Measurements from ENCODE around the gene TMEM80. TPM values are rescaled to one million over a fixed set of nuclear protein-coding genes. Genes with fewer than 3 reads are reported as not detected.
"Not testable (repeated sequence)": the region's sequence is repeated elsewhere in the genome, so short reads cannot be mapped to it uniquely, and the experiment has no call there.

The TMEM80 gene
- total RNA-seq, 1 donor, result 8.3 TPM

DNA sequence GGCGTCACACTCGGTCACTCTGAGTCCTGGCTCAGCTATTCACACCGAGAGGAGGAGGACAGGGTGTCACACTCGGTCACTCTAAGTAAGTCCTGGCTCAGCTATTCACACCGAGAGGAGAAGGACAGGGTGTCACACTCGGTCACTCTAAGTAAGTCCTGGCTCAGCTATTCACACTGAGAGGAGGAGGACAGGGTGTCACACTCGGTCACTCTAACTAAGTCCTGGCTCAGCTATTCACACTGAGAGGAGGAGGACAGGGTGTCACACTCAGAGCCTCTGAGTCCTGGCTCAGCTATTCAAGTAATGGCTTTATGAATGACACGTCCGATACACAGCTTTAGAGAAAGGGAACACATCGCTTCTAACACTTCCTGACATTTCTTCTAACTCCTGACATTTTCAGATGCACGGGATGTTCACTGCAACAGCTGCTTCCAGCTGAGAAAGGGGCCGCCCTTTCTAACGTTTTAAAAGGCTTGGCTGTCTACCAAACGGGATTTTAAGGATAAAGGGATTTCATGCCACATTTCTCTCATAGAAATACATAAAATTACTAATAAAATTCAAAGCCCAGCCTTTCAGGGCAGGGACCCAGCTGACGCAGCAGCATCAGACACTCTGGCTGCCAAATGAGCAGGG is 30.4 kb upstream of the TMEM80 start:
- Histone ChIP-seq H3K9me3 (ENCODE audit: low read depth, low read length) (no peaks in the 10 kb centered on the region), H3K4me3 (ENCODE audit: low read length) (no peak overlapping the region), H3K4me1 (ENCODE audit: insufficient read depth, low read length) (no peaks in the 10 kb centered on the region), H3K27me3 (ENCODE audit: insufficient read depth, low read length) (no peaks in the 10 kb centered on the region)

DNA sequence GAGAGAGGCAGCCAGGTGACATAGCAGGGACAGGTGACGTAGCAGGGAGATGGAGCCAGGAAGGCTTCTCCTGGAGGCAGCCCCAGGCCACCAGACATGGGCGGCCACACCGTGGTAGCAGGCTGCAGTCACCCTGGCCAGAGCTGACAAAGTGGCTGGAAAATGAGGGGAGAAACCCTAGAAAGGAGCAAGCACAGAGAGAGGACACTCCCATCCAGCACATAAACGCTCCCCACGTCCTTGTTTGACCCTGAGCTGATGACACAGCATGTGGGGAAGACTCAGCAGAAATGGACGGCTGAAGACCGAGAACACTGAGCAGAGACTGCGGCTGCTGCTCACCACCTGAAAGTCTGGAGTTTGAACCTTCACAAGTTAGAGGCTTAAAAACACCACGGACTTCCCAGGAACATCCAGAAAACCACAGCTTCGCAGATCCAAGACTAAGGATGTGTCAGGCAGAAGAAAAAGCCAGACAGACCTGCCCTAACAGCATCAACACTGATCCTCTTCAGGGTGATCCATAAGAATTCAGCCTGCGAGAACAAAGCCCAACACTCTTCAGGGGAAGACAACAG is 29.8 kb upstream of the TMEM80 start:
- no peaks in the 10 kb centered on the region for H3K9me3 ChIP-seq (ENCODE audit: low read depth, low read length)
- no peaks in the 10 kb centered on the region for H3K27me3 ChIP-seq (ENCODE audit: insufficient read depth, low read length)
- H3K4me1 ChIP-seq (ENCODE audit: insufficient read depth, low read length), result no peaks in the 10 kb centered on the region
- H3K4me3 ChIP-seq (ENCODE audit: low read length), result no peak overlapping the region

DNA sequence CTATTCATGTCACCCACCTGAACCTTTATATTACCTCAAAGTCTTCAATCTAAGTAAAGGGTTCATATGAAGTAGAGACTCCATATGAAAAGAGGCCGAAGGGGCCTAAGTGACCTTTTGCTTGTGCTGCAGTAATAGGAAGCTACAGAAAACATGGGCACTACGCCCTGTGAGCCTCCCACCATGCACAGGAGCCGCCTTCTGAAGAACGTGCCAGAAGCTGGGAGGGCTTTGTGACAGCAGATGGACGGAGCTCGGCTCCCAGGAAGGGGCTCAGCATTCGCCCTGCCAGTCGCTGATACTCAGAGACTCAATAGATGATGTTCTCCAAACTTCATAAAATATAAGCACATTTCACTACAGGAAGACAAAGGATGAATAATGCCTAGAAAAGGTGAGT is 21.8 kb upstream of the TMEM80 start:
- no peaks in the 10 kb centered on the region for H3K27me3 ChIP-seq (ENCODE audit: insufficient read depth, low read length)
- no peak overlapping the region for H3K4me3 ChIP-seq (ENCODE audit: low read length)
- H3K9me3 ChIP-seq (ENCODE audit: low read depth, low read length), result no peaks in the 10 kb centered on the region
- H3K4me1 ChIP-seq (ENCODE audit: insufficient read depth, low read length), result no peaks in the 10 kb centered on the region

DNA sequence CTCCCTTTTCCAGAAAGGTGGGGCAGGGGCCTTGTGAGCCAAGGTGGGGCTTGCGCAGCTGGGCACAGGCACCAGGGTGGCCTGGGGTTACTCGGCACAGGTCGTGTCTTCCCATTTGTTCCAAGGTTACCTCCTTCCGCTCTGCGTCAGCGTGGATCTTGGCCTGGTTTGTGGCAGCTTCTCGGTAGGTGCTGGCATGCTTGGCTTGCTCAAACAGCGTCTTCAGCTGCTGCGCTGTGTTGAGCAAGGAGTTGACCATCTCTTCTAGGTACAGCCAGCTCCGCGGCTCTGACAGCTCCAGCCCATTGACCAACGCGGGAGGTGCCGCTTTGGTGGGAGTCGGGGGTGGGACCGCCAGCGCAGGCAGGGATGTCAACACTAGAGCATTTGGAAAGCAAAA is 21.2 kb upstream of the TMEM80 start:
- Histone ChIP-seq H3K4me1 (ENCODE audit: insufficient read depth, low read length) (no peaks in the 10 kb centered on the region), H3K9me3 (ENCODE audit: low read depth, low read length) (no peaks in the 10 kb centered on the region), H3K4me3 (ENCODE audit: low read length) (no peak overlapping the region), H3K27me3 (ENCODE audit: insufficient read depth, low read length) (no peaks in the 10 kb centered on the region)

DNA sequence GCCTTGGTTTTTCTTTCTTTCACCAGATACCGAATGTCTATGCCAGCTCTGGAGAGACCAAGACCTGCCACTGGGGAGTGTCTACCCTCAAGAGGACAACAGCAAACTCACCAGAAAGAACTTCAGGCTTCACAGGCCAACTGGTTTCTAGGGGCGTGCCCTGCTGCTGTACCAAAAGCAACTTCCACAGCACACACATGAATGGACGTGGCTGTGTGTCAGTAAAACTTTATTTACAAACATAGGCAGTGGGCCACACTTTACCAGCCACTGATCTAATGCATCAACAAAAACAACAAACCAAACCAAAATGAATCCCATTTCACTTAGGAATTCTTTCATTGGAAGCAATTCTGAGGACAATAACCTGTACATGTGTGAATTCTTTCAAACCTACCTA is 17.3 kb upstream of the TMEM80 start:
- Histone ChIP-seq H3K4me1 (ENCODE audit: insufficient read depth, low read length) (no peaks in the 10 kb centered on the region), H3K9me3 (ENCODE audit: low read depth, low read length) (no peaks in the 10 kb centered on the region), H3K27me3 (ENCODE audit: insufficient read depth, low read length) (no peaks in the 10 kb centered on the region), H3K4me3 (ENCODE audit: low read length) (no peak overlapping the region)

DNA sequence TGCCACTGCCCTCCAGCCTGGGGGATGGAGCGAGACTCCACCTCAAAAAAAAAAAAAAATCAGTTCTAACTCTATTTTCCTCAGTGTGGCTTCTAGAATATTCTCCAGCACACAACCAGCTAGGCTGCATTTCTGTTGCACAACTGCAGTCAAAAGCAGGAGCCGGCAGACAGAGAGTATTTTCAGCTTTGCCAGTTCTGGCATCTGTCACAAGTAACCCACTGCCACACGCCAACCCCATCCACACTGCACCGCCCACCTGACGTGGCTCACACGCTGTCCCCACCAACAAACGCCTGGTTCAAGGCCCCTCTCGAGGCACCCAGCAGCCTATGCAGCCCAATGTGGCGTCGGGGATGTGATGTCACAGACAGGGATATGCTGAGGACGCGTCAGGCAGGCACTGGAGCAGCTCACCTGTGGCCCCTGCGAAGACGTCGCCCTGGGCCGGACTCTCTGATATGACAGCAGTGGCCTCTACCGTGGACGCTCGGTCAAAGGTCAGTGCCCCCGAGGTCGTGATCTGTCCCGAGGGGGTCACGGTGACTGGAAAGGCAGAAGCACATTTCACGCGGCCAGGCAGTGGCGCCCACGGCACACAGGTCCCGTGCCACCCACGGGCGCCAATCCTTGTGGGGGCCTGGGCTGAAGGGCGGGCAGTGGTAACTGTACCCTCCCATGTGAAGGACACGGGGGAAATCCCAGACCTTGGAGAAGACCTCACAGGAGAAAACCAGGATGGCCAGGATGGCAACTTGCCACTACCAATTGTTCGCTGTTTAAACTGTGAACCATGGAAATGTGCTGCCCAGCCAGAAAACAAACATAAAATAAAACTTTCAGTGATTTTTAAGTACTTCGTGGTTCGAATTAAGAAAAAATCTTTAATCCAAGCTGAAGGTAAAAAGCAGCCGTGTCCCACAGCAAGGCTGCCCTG is 16.1 kb upstream of the TMEM80 start:
- Histone ChIP-seq H3K27me3 (ENCODE audit: insufficient read depth, low read length) (no peaks in the 10 kb centered on the region), H3K4me3 (ENCODE audit: low read length) (no peak overlapping the region), H3K9me3 (ENCODE audit: low read depth, low read length) (no peaks in the 10 kb centered on the region), H3K4me1 (ENCODE audit: insufficient read depth, low read length) (no peaks in the 10 kb centered on the region)

DNA sequence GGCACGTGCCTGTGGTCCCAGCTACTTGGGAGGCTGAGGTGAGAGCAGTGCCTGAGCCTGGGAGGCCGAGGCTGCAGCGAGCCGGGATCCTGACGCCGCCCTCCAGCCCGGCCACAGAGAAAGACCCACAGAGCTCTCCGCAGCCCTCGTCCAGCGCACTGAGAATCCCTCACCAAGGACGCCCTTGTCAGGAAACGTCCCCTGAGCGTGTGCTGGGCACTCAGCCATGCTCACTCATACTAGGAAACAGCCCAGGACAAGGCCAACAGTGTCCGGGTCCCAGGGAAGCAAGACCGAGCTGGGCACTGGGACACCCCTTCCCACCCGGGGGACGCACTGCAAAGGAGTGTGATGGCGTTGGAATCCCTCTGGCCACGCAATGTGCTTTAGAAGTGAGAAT is 15.1 kb upstream of the TMEM80 start:
- no peaks in the 10 kb centered on the region for H3K4me1 ChIP-seq (ENCODE audit: insufficient read depth, low read length)
- no peak overlapping the region for H3K4me3 ChIP-seq (ENCODE audit: low read length)
- H3K27me3 ChIP-seq (ENCODE audit: insufficient read depth, low read length), result no peaks in the 10 kb centered on the region

DNA sequence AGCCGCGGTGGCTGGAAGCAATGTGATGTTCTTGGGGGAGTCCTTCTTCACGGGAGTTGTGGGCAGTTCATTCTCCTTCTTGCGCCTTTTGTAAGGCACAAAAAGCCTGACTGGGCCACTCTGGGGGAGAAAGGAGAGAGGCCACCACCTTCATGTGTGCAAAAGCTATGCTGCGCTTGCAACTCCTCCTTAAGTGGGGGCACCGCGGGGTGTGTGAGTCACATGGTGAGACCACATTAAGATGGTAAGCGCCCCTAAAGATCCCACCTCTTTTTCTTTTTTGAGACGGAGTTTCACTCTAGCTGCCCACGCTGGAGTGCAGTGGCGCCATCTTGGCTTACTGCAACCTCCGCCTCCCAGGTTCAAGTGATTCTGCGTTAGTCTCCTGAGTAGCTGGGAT is 14.6 kb upstream of the TMEM80 start:
- H3K4me1 ChIP-seq (ENCODE audit: insufficient read depth, low read length), result no peaks in the 10 kb centered on the region
- no peak overlapping the region for H3K4me3 ChIP-seq (ENCODE audit: low read length)
- H3K27me3 ChIP-seq (ENCODE audit: insufficient read depth, low read length), result no peaks in the 10 kb centered on the region
- H3K9me3 ChIP-seq (ENCODE audit: low read depth, low read length), result no peaks in the 10 kb centered on the region

More for the DNA sequence above, 15.1 kb upstream of the TMEM80 start:
- no peaks in the 10 kb centered on the region for H3K9me3 ChIP-seq (ENCODE audit: low read depth, low read length)

DNA sequence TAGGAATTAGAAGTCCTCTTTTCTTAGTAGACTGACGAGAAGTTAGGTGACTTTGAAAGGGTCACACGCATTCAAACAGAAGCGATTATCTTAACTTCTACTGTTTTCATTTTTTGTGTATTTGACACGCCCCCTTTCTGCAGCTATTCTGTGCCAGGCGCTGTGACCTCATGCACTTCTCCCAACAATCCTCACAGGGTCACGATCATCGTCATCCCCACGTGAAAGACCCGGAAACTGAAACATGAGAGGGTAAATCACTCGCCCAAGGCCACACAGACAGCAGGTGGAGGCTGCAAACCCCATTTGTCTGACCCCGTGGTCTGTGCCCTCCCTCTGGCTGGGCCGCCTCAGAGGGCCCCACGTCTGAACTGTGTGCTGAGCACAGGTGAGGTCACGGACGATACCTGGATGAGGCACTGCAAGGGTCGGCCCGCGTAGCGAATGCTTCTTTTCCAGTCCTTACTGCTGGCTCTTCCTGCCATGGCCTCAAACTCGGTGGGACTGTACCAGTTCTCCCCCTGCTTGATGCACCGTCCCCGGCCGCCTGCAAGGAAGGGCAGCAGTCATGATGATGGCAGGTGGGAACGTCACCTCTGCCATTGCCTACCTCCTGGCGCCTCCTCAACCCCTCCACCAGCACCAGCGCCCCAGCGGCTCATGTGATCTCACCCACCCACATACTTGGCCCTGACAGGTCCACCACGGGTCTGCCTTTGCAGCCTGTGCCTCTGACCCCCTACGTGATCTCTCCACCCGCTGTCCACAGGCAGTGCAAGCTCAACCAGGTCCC is 9.0 kb upstream of the TMEM80 start:
- Histone ChIP-seq H3K9me3 (ENCODE audit: low read depth, low read length) (no peaks in the 10 kb centered on the region), H3K27me3 (ENCODE audit: insufficient read depth, low read length) (no peaks in the 10 kb centered on the region), H3K4me1 (ENCODE audit: insufficient read depth, low read length) (peaks cover 11% of the 10 kb centered on the region), H3K4me3 (ENCODE audit: low read length) (no peak overlapping the region)

DNA sequence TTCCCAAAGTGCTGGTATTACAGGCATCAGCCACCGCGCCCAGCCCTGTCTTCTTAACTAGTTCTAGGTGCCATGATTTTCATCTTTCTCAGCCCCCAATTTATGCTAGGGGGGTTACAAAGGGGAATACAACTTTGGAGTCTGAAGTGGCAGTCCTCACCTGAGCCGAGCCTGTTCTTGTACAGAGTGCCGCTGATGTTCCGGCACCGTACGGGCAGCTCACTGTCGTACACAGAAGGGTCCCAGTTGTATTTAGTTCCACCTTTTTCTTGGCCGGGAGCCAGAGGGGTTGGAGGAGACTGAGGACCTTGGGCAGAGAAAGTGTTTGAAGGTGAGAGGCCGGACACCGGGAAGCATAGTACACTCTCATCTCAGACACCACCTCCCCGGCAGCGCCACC is 7.9 kb upstream of the TMEM80 start:
- Histone ChIP-seq H3K27me3 (ENCODE audit: insufficient read depth, low read length) (no peaks in the 10 kb centered on the region), H3K9me3 (ENCODE audit: low read depth, low read length) (no peaks in the 10 kb centered on the region), H3K4me1 (ENCODE audit: insufficient read depth, low read length) (peaks cover 18% of the 10 kb centered on the region), H3K4me3 (ENCODE audit: low read length) (no peak overlapping the region)

DNA sequence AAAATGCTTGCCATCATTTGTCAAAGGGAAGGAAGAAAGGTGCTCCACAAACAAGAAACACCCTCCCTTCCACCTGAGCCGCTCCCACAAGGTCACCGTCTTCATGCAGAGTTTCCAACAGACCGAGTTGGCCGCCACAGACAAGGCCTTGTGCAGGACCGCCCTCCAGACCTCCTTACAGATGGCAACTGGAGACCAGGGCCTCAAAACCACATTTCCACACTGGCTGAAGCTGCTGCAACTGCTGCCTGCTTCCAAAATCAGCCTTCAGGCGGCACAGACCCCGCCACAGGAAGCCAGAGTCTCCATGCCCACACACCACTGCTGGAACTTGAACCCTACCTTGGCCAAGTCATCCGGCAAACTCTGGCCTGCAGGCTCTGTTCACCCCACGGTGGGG is 6.9 kb upstream of the TMEM80 start:
- H3K9me3 ChIP-seq (ENCODE audit: low read depth, low read length), result no peaks in the 10 kb centered on the region
- no peaks in the 10 kb centered on the region for H3K27me3 ChIP-seq (ENCODE audit: insufficient read depth, low read length)
- H3K4me1 ChIP-seq (ENCODE audit: insufficient read depth, low read length), result peaks cover 24% of the 10 kb centered on the region
- H3K4me3 ChIP-seq (ENCODE audit: low read length), result no peak overlapping the region

DNA sequence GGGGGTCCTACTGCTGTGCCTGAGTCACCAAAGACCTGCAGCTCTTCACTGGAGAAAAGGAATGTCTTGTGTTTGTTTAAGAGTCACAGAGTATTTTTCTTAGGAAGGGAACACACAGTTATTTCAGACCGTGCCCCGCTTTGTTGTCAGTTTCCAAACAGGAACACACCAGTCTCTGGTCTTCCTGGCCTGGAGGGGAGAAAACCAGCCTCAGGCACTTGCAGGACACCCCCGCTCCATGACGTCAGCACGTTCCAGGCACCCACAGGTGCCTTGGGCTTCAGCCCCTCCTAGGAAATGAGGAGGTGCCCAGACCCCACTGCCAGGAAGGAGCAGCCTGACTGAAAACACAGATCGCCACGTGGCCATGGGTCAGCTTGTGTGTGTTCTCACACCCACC is 6.0 kb upstream of the TMEM80 start:
- Histone ChIP-seq H3K4me1 (ENCODE audit: insufficient read depth, low read length) (peaks cover 30% of the 10 kb centered on the region), H3K4me3 (ENCODE audit: low read length) (no peak overlapping the region), H3K27me3 (ENCODE audit: insufficient read depth, low read length) (no peaks in the 10 kb centered on the region), H3K9me3 (ENCODE audit: low read depth, low read length) (no peaks in the 10 kb centered on the region)

DNA sequence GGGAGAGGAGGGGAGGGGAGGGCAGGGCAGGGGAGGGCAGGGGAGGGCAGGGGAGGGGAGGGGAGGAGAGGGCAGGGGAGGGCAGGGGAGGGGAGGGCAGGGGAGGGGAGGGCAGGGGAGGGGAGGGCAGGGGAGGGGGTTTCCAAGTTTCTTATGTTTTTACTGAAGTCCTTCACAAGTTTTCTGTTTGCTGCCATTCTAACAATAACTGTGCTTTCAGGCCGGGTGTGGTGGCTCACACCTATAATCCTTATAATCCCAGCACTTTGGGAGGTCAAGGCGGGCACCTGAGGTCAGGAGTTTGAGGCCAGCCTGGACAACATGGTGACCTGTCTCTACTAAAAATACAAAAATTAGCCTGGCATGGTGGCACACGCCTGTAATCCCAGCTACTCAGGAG is 5.4 kb upstream of the TMEM80 start:
- not testable (repeated sequence) for H3K4me3 ChIP-seq (ENCODE audit: low read length); H3K9me3 ChIP-seq (ENCODE audit: low read depth, low read length); H3K27me3 ChIP-seq (ENCODE audit: insufficient read depth, low read length)
- peaks cover 30% of the 10 kb centered on the region for H3K4me1 ChIP-seq (ENCODE audit: insufficient read depth, low read length)

DNA sequence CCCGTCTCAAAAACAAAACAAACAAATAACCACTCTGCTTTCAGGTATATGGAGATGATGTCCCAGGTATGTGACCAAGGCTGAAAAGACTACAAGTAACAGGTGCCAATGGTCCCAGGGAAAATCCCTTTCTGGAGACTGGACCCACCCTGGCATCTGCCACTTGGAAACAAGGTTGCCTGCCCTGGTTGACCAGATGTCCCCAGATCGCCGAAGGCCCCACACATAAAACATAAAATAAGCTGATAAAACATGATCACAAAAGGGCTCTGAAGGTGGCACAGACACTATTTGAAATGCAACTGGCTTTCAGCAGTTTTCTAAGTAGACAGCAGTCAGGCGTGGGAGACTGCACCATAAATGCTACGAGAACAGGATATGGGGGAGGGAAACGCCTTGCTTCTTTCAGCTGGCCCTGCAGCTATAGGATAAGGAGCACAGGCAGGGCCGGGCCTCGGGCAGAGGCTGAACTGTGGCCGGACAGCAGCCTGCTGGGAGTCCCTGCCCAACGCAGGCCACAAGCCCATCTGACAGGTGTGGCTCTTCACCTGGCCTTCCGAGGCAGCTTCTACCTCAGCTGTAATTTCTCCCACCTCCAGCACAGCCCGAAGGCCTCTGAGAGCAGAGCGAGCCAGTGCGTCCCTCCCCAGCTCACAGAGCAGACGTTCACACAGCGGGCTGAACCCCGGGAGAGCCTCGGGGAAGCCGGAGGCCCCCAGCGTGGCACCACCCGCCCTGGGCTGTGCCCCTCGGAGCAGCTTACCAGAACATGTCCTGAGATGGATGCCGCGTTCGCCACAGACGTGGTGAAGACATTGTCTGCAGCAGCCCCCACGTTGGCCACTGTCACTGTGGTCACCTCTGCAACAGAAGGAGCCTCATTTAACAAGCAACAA is 4.6 kb upstream of the TMEM80 start:
- Histone ChIP-seq H3K27me3 (ENCODE audit: insufficient read depth, low read length) (no peaks in the 10 kb centered on the region), H3K4me3 (ENCODE audit: low read length) (no peak overlapping the region), H3K4me1 (ENCODE audit: insufficient read depth, low read length) (peaks cover 30% of the 10 kb centered on the region), H3K9me3 (ENCODE audit: low read depth, low read length) (no peaks in the 10 kb centered on the region)

All from mononuclear cell (primary cell).